SU-DHL-6 (cell line): Measurements from ENCODE around the gene TGFA.

Experiments
- H2AFZ ChIP-seq: fragments of 200-600 bp; sonication (generic); 2 replicates; pipeline ENCODE4 v1.6.1; 2014; ENCODE audit warnings: low read depth, mild to moderate bottlenecking, moderate library complexity, mixed read lengths, antibody characterized with exemption, low read length; ENCODE audit not compliant: severe bottlenecking
- H3F3A ChIP-seq: fragments of 200-600 bp; shearing (Covaris generic); 2 replicates; pipeline ENCODE4 v1.6.0; 2016; ENCODE audit warnings: antibody characterized with exemption, mild to moderate bottlenecking; ENCODE audit not compliant: insufficient read depth
- H3K27ac ChIP-seq: fragments of 200-600 bp; sonication (generic); 2 replicates; pipeline ENCODE4 v1.5.1; 2016; ENCODE audit warnings: low read depth, mild to moderate bottlenecking, low read length, moderate library complexity, mixed read lengths
- H3K27me3 ChIP-seq: fragments of 200-600 bp; sonication (generic), shearing (Covaris generic); 2 replicates; pipeline ENCODE4 v1.6.0; 2014; ENCODE audit warnings: mild to moderate bottlenecking, low read length
- H3K36me3 ChIP-seq: fragments of 200-600 bp; sonication (generic); 2 replicates; pipeline ENCODE4 v1.6.1; 2014; ENCODE audit warnings: mild to moderate bottlenecking, low read length, mixed read lengths
- H3K4me2 ChIP-seq: fragments of 300-600, 200-600 bp; shearing (Covaris generic), sonication (generic); 2 replicates; pipeline ENCODE4 v1.6.0; 2014; ENCODE audit warnings: low read length, low read depth, mild to moderate bottlenecking; ENCODE audit not compliant: poor library complexity, severe bottlenecking
- H3K4me3 ChIP-seq: fragments of 200-600 bp; sonication (generic); 2 replicates; pipeline ENCODE4 v1.5.1; 2014; ENCODE audit warnings: antibody characterized with exemption, low read length, mild to moderate bottlenecking, mixed read lengths; ENCODE audit not compliant: insufficient read depth, poor library complexity, severe bottlenecking
- H3K79me2 ChIP-seq: fragments of 200-600 bp; sonication (generic); 2 replicates; pipeline ENCODE4 v1.6.1; 2014; ENCODE audit warnings: mild to moderate bottlenecking, low read length, moderate library complexity; ENCODE audit not compliant: insufficient read depth
- H3K9ac ChIP-seq: fragments of 200-600 bp; sonication (generic); 2 replicates; pipeline ENCODE4 v1.7.0; 2014; ENCODE audit warnings: mild to moderate bottlenecking, low read length
- H3K9me2 ChIP-seq: fragments of 200-600 bp; sonication (generic); replicated peaks from 2 replicates; pipeline ENCODE4 v1.6.1; 2014; ENCODE audit warnings: low read length; ENCODE audit not compliant: insufficient read depth
- H3K9me3 ChIP-seq: fragments of 200-600 bp; sonication (generic); 2 replicates; pipeline ENCODE4 v1.6.1; 2014; ENCODE audit warnings: low read length, mixed read lengths; ENCODE audit not compliant: insufficient read depth
- H4K20me1 ChIP-seq: fragments of 200-600 bp; sonication (generic); 2 replicates; pipeline ENCODE4 v1.6.1; 2014; ENCODE audit warnings: low read depth, mild to moderate bottlenecking, antibody characterized with exemption, low read length, moderate library complexity, mixed read lengths
- CTCF ChIP-seq: fragments of 200-600 bp; sonication (generic); IDR thresholded peaks from one replicate; pipeline ENCODE4 v1.5.1; 2017; ENCODE audit warnings: antibody characterized with exemption, mild to moderate bottlenecking, low read length, moderate library complexity; ENCODE audit not compliant: insufficient read depth, poor library complexity, severe bottlenecking
- EZH2phosphoT487 ChIP-seq: fragments of 200-600 bp; sonication (generic), shearing (Covaris generic); conservative IDR thresholded peaks from 2 replicates; pipeline ENCODE4 v1.6.1; 2018; ENCODE audit warnings: mild to moderate bottlenecking, antibody characterized with exemption, low read length, moderate library complexity, mixed read lengths

TGFA gene

GRCh38 chr2:70412294-70413070 is 141.1 kb downstream of the TGFA start:
- Histone ChIP-seq H3K4me2 (no peak overlapping the region), H3F3A (no peaks in the 10 kb centered on the region), H3K9me3 (no peaks in the 10 kb centered on the region), H3K27me3 (no peaks in the 10 kb centered on the region), H4K20me1 (no peaks in the 10 kb centered on the region), H3K79me2 (no peaks in the 10 kb centered on the region), H2AFZ (no peak overlapping the region), H3K9me2 (no peaks in the 10 kb centered on the region), H3K27ac (no peak overlapping the region), H3K4me3 (no peak overlapping the region), H3K9ac (no peak overlapping the region), H3K36me3 (no peaks in the 10 kb centered on the region)
- TF ChIP-seq EZH2phosphoT487 = no peak
- no peak for TF ChIP-seq CTCF

GRCh38 chr2:70411483-70412125 is 142.0 kb downstream of the TGFA start:
- H3K27ac ChIP-seq = no peak overlapping the region
- H3K9me2 ChIP-seq = no peaks in the 10 kb centered on the region
- H3K79me2 ChIP-seq = no peaks in the 10 kb centered on the region
- no peak overlapping the region for H3K9ac ChIP-seq
- no peaks in the 10 kb centered on the region for H3F3A ChIP-seq
- H2AFZ ChIP-seq = no peak overlapping the region
- TF ChIP-seq CTCF (no peak), EZH2phosphoT487 (no peak)
- H3K9me3 ChIP-seq = no peaks in the 10 kb centered on the region
- no peak overlapping the region for H3K4me3 ChIP-seq
- H3K27me3 ChIP-seq = no peaks in the 10 kb centered on the region
- no peaks in the 10 kb centered on the region for H3K36me3 ChIP-seq
- no peak overlapping the region for H3K4me2 ChIP-seq
- H4K20me1 ChIP-seq = no peaks in the 10 kb centered on the region

GRCh38 chr2:70403267-70404053 is 150.2 kb downstream of the TGFA start:
- Histone ChIP-seq H3K36me3 (no peaks in the 10 kb centered on the region), H4K20me1 (no peaks in the 10 kb centered on the region), H3K9ac (no peak overlapping the region), H3K4me2 (no peak overlapping the region), H3K4me3 (no peak overlapping the region), H2AFZ (no peak overlapping the region), H3F3A (no peaks in the 10 kb centered on the region), H3K27ac (no peak overlapping the region), H3K9me2 (no peaks in the 10 kb centered on the region), H3K79me2 (no peaks in the 10 kb centered on the region), H3K9me3 (no peaks in the 10 kb centered on the region), H3K27me3 (no peaks in the 10 kb centered on the region)
- TF ChIP-seq CTCF (no peak), EZH2phosphoT487 (no peak)
